DND-41 (cell line): Measurements from ENCODE around the gene CMTM2.

Experiments
- ATAC-seq: fragments of 200-7000 bp; cut with Tn5 transposase; 3 replicates; pipeline ENCODE4 v1.9.1; 2021; ENCODE audit warnings: low read depth; ENCODE audit not compliant: insufficient read depth
- DNase-seq: peaks from one replicate; pipeline ENCODE4 v3.0.0-alpha.2; 2020
- H2AFZ ChIP-seq: 2 replicates; pipeline ENCODE4 v1.6.0; 2012; ENCODE audit warnings: low read depth, low read length
- H3K27ac ChIP-seq: 2 replicates; pipeline ENCODE4 v1.5.1; 2012; ENCODE audit warnings: low read length, inconsistent platforms
- H3K27me3 ChIP-seq: fragments of 200-600 bp; sonication (generic); 2 replicates; pipeline ENCODE4 v1.6.0; 2012; ENCODE audit warnings: low read length, mild to moderate bottlenecking, inconsistent platforms; ENCODE audit not compliant: insufficient read depth, poor library complexity
- H3K36me3 ChIP-seq: 2 replicates; pipeline ENCODE4 v1.5.1; 2012; ENCODE audit warnings: low read length, inconsistent platforms; ENCODE audit not compliant: insufficient read depth
- H3K4me1 ChIP-seq: 2 replicates; pipeline ENCODE4 v1.5.1; 2012; ENCODE audit warnings: mild to moderate bottlenecking, low read length; ENCODE audit not compliant: insufficient read depth
- H3K4me2 ChIP-seq: 2 replicates; pipeline ENCODE4 v1.6.0; 2012; ENCODE audit warnings: mild to moderate bottlenecking, moderate library complexity, low read length, inconsistent platforms; ENCODE audit not compliant: insufficient read depth
- H3K4me3 ChIP-seq, 2 experiments: fragments of 200-600 bp in 1 of 2; shearing (Covaris generic) in 1 of 2; 2 replicates each; pipeline ENCODE4 v1.5.1; 2012 to 2016; ENCODE audit warnings: inconsistent platforms in 2 of 2, low read length in 2 of 2, mild to moderate bottlenecking in 2 of 2, low read depth in 1 of 2, moderate library complexity in 1 of 2
- H3K79me2 ChIP-seq: 2 replicates; pipeline ENCODE4 v1.6.0; 2012; ENCODE audit warnings: low read length, inconsistent platforms; ENCODE audit not compliant: insufficient read depth
- H3K9ac ChIP-seq: 2 replicates; pipeline ENCODE4 v1.6.0; 2012; ENCODE audit warnings: low read depth, mild to moderate bottlenecking, inconsistent platforms, low read length, moderate library complexity
- H3K9me3 ChIP-seq: 2 replicates; pipeline ENCODE4 v1.5.1; 2012; ENCODE audit warnings: low read length, moderate library complexity, mild to moderate bottlenecking, inconsistent platforms; ENCODE audit not compliant: insufficient read depth, severe bottlenecking
- H4K20me1 ChIP-seq: 2 replicates; pipeline ENCODE4 v1.6.0; 2012; ENCODE audit warnings: low read length; ENCODE audit not compliant: insufficient read depth
- EZH2 ChIP-seq: IDR thresholded peaks from 3 replicates; pipeline ENCODE4 v1.6.1; 2012; ENCODE audit warnings: borderline replicate concordance, low read depth, mild to moderate bottlenecking, moderate library complexity, low read length, inconsistent platforms; ENCODE audit not compliant: severe bottlenecking
- TF ChIP-seq, protein P1 (sequence below): IDR thresholded peaks from 2 replicates; pipeline ENCODE4 v1.5.1; 2012; ENCODE audit warnings: borderline replicate concordance, low read length, moderate library complexity, mild to moderate bottlenecking; ENCODE audit not compliant: poor library complexity, severe bottlenecking; ENCODE audit errors: extremely low read depth

The CMTM2 gene

GRCh38 chr16:66634527-66635196 is 55.4 kb downstream of the CMTM2 start:
- Histone ChIP-seq H3K4me2 (no peak overlapping the region), H3K79me2 (no peaks in the 10 kb centered on the region), H3K9me3 (no peaks in the 10 kb centered on the region), H3K27me3 (no peaks in the 10 kb centered on the region), H3K27ac (no peak overlapping the region), H3K4me3 (no peak overlapping the region), H2AFZ (no peak overlapping the region), H3K9ac (no peak overlapping the region), H4K20me1 (no peaks in the 10 kb centered on the region), H3K36me3 (no peaks in the 10 kb centered on the region), H3K4me1 (no peaks in the 10 kb centered on the region)
- no peak for DNase-seq
- no peak for ATAC-seq
- TF ChIP-seq EZH2 = no peak
- TF ChIP-seq, protein P1, sequence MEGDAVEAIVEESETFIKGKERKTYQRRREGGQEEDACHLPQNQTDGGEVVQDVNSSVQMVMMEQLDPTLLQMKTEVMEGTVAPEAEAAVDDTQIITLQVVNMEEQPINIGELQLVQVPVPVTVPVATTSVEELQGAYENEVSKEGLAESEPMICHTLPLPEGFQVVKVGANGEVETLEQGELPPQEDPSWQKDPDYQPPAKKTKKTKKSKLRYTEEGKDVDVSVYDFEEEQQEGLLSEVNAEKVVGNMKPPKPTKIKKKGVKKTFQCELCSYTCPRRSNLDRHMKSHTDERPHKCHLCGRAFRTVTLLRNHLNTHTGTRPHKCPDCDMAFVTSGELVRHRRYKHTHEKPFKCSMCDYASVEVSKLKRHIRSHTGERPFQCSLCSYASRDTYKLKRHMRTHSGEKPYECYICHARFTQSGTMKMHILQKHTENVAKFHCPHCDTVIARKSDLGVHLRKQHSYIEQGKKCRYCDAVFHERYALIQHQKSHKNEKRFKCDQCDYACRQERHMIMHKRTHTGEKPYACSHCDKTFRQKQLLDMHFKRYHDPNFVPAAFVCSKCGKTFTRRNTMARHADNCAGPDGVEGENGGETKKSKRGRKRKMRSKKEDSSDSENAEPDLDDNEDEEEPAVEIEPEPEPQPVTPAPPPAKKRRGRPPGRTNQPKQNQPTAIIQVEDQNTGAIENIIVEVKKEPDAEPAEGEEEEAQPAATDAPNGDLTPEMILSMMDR = no peak

DNA sequence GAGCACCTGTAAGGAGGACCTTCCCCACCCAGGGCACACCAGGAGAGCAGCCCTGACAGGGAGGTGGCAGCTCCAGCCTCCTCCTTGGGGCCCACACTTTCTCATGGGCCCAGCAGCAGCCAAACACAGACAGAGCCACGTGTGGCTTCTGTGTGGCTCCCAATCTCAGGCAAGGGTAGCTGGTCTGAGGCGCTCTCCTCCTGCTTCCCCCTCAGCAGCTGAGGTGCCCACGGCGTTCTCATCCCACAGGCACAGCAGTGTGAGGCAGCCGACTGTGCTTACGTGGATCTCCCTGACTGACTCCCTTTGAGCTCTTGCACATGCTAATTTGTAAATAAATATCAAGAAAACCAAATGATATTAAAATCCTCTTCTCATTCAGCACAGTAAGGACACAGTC is 56.1 kb downstream of the CMTM2 start:
- H3K27me3 ChIP-seq = no peaks in the 10 kb centered on the region
- ATAC-seq (no peak), DNase-seq (no peak)
- no peak overlapping the region for H3K9ac ChIP-seq
- no peaks in the 10 kb centered on the region for H4K20me1 ChIP-seq
- no peak overlapping the region for H3K4me3 ChIP-seq
- no peak overlapping the region for H2AFZ ChIP-seq
- TF ChIP-seq EZH2 = no peak
- TF ChIP-seq, protein P1 = no peak
- H3K9me3 ChIP-seq = no peaks in the 10 kb centered on the region
- no peaks in the 10 kb centered on the region for H3K36me3 ChIP-seq
- H3K79me2 ChIP-seq = no peaks in the 10 kb centered on the region
- H3K4me2 ChIP-seq = no peak overlapping the region
- H3K4me1 ChIP-seq = no peaks in the 10 kb centered on the region
- no peak overlapping the region for H3K27ac ChIP-seq

- DNase-seq (no peak), ATAC-seq (no peak)
- H3K4me2 ChIP-seq = no peak overlapping the region
- H3K27me3 ChIP-seq = no peaks in the 10 kb centered on the region
- H4K20me1 ChIP-seq = no peaks in the 10 kb centered on the region
- H3K27ac ChIP-seq = no peak overlapping the region
- no peak overlapping the region for H3K4me3 ChIP-seq
- no peaks in the 10 kb centered on the region for H3K36me3 ChIP-seq
- H3K79me2 ChIP-seq = no peaks in the 10 kb centered on the region
- no peak overlapping the region for H2AFZ ChIP-seq
- H3K4me1 ChIP-seq = no peaks in the 10 kb centered on the region
- no peak overlapping the region for H3K9ac ChIP-seq
- TF ChIP-seq, protein P1 = no peak
- TF ChIP-seq EZH2 = no peak
- no peaks in the 10 kb centered on the region for H3K9me3 ChIP-seq
Measured at GRCh38 chr16:66636199-66636598, 56.9 kb downstream of the CMTM2 start.

DNA sequence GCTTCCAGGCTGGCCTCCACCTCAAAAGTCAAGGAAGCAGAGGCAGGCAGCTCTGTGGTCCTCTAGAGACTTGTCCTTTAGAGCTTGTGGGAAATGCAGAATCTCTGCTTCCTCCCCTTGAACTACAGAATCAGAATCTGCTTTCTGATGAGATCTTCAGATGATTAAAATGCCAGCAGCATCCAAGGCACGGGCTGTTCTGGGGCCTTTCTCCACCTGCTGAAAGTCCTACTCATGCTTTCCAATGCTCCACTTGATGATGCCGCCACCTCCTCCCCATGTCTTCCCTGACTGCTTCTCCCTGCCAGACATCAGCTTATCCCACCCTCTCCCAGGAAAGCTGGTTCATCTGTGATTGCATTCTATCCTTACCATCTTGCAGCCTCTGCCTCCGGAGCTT is 58.5 kb downstream of the CMTM2 start:
- H3K27ac ChIP-seq = no peak overlapping the region
- no peaks in the 10 kb centered on the region for H3K36me3 ChIP-seq
- no peaks in the 10 kb centered on the region for H3K9me3 ChIP-seq
- no peak for TF ChIP-seq EZH2
- TF ChIP-seq, protein P1 = no peak
- H4K20me1 ChIP-seq = no peaks in the 10 kb centered on the region
- no peak for ATAC-seq
- no peak overlapping the region for H2AFZ ChIP-seq
- no peak overlapping the region for H3K4me2 ChIP-seq
- H3K4me1 ChIP-seq = no peaks in the 10 kb centered on the region
- DNase-seq = no peak
- no peak overlapping the region for H3K4me3 ChIP-seq
- H3K9ac ChIP-seq = no peak overlapping the region
- no peaks in the 10 kb centered on the region for H3K27me3 ChIP-seq
- no peaks in the 10 kb centered on the region for H3K79me2 ChIP-seq
